Keratinocyte (primary cell): ENCODE results near the gene PSMD12. TPM values are rescaled to one million over a fixed set of nuclear protein-coding genes. Genes with fewer than 3 reads are reported as not detected.
"Not testable (repeated sequence)": the region's sequence is repeated elsewhere in the genome, so short reads cannot be mapped to it uniquely, and the experiment has no call there.

Experiments used
- DNase-seq: peaks from one replicate; pipeline ENCODE4 v3.0.0-alpha.2; 2011; ENCODE audit warnings: low read depth, missing footprints, low spot score
- FAIRE-seq: peaks from 2 replicates; lab custom pipeline; 2011; peaks lifted over from hg19 to GRCh38; lab: Jason Lieb, UNC
- H2AFZ ChIP-seq: 2 replicates; pipeline ENCODE4 v1.6.0; 2012; ENCODE audit warnings: low read length, control low read depth, inconsistent platforms; ENCODE audit not compliant: control insufficient read depth
- H3K27ac ChIP-seq: 2 replicates; pipeline ENCODE4 v1.5.1; 2011; ENCODE audit warnings: low read length; ENCODE audit not compliant: control insufficient read depth, insufficient read depth
- H3K27me3 ChIP-seq: 3 replicates; pipeline ENCODE4 v1.6.0; 2011; ENCODE audit warnings: low read length; ENCODE audit not compliant: control insufficient read depth, insufficient read depth; ENCODE audit errors: extremely low read depth
- H3K36me3 ChIP-seq, 2 experiments: 2 replicates in 1 of 2; 3 replicates in 1 of 2; pipeline ENCODE4 v1.5.1; 2011; ENCODE audit warnings: low read length in 2 of 2, mild to moderate bottlenecking in 1 of 2; ENCODE audit not compliant: control insufficient read depth in 2 of 2, insufficient read depth in 2 of 2; ENCODE audit errors: extremely low read depth in 1 of 2
- H3K4me1 ChIP-seq: 3 replicates; pipeline ENCODE4 v1.5.1; 2011; ENCODE audit warnings: low read length; ENCODE audit not compliant: control insufficient read depth, insufficient read depth; ENCODE audit errors: extremely low read depth
- H3K4me2 ChIP-seq: 3 replicates; pipeline ENCODE4 v1.6.0; 2011; ENCODE audit warnings: low read depth, low read length; ENCODE audit not compliant: control insufficient read depth, insufficient read depth; ENCODE audit errors: extremely low read depth
- H3K4me3 ChIP-seq, 3 experiments: fragments of 200-600 bp in 1 of 3; sonication (generic) in 1 of 3; 2 replicates in 2 of 3; 3 replicates in 1 of 3; pipeline ENCODE4 v1.5.1; 2011 to 2016; ENCODE audit warnings: low read length in 3 of 3, mild to moderate bottlenecking in 3 of 3, control low read depth in 2 of 3, inconsistent platforms in 1 of 3, low read depth in 1 of 3, mixed read lengths in 1 of 3, mixed run types in 1 of 3, moderate library complexity in 1 of 3; ENCODE audit not compliant: control insufficient read depth in 2 of 3, insufficient read depth in 2 of 3; ENCODE audit errors: extremely low read depth in 1 of 3
- H3K79me2 ChIP-seq: 2 replicates; pipeline ENCODE4 v1.6.0; 2012; ENCODE audit warnings: low read length; ENCODE audit not compliant: control insufficient read depth, insufficient read depth
- H3K9ac ChIP-seq: 3 replicates; pipeline ENCODE4 v1.6.0; 2011; ENCODE audit warnings: low read length; ENCODE audit not compliant: control insufficient read depth, insufficient read depth; ENCODE audit errors: extremely low read depth
- H3K9me1 ChIP-seq: 3 replicates; pipeline ENCODE4 v1.6.0; 2011; ENCODE audit warnings: low read length; ENCODE audit not compliant: control insufficient read depth, insufficient read depth; ENCODE audit errors: extremely low read depth
- H3K9me3 ChIP-seq: 2 replicates; pipeline ENCODE4 v1.5.1; 2012; ENCODE audit warnings: low read depth, low read length; ENCODE audit not compliant: control insufficient read depth
- H4K20me1 ChIP-seq: 3 replicates; pipeline ENCODE4 v1.6.0; 2011; ENCODE audit warnings: low read length; ENCODE audit not compliant: control insufficient read depth, insufficient read depth; ENCODE audit errors: extremely low read depth
- EZH2 ChIP-seq: IDR thresholded peaks from one replicate; pipeline ENCODE4 v1.6.1; 2012; ENCODE audit warnings: inconsistent platforms, mild to moderate bottlenecking, low read length, moderate library complexity
- dilution Hi-C: fragments of 300-500 bp; cut with MboI; formaldehyde crosslinking; loops from one replicate; pipeline ENCODE4 v1.7.0; 2020; ENCODE audit warnings: low sequenced_read_pairs; ENCODE audit not compliant: extremely low pct_ligation_motif_present
- polyA plus RNA-seq, 5 experiments: library from polyadenylated mRNA; depleted of rRNA in 3 of 5; stranded (reverse) in 3 of 5; stranded (forward) in 1 of 5; unstranded in 1 of 5; fragments of >200 nt; gene quantifications; 1 replicate in 1 of 5; 2 replicates in 3 of 5; 3 replicates in 1 of 5; pipeline versions ENCODE4 v1.2.1 to v1.2.3, GENCODE V29; 2011 to 2012; ENCODE audit warnings: missing spikeins in 2 of 5, low read depth in 1 of 5, low replicate concordance in 1 of 5
- TF ChIP-seq, protein P1 (sequence below), 3 experiments: IDR thresholded peaks in 1 of 3; conservative IDR thresholded peaks in 1 of 3; optimal IDR thresholded peaks in 1 of 3; 2 replicates in 2 of 3; 3 replicates in 1 of 3; pipeline versions ENCODE3 to v1.5.1; 2011; ENCODE audit warnings: low read length in 3 of 3, mild to moderate bottlenecking in 3 of 3, moderate library complexity in 2 of 3, control low read depth in 1 of 3, inconsistent platforms in 1 of 3; ENCODE audit not compliant: insufficient read depth in 2 of 3; ENCODE audit errors: extremely low read depth in 1 of 3

The PSMD12 gene
- polyA plus RNA-seq, 1 donor (not counting 4 experiments of a cell fraction or from before 2014, with no cell fraction given), result 68.4 TPM

- no peak overlapping the region for H3K27ac ChIP-seq
- H3K36me3 ChIP-seq, result peaks cover 1 to 6% of the 10 kb centered on the region in 2 experiments
- H3K9me1 ChIP-seq, result no peaks in the 10 kb centered on the region
- H3K9ac ChIP-seq, result no peak overlapping the region
- peaks cover 9% of the 10 kb centered on the region for H3K4me1 ChIP-seq
- no peak overlapping the region for H3K4me3 ChIP-seq
- no peak overlapping the region for H2AFZ ChIP-seq
- no peak for TF ChIP-seq EZH2
- TF ChIP-seq, protein P1, sequence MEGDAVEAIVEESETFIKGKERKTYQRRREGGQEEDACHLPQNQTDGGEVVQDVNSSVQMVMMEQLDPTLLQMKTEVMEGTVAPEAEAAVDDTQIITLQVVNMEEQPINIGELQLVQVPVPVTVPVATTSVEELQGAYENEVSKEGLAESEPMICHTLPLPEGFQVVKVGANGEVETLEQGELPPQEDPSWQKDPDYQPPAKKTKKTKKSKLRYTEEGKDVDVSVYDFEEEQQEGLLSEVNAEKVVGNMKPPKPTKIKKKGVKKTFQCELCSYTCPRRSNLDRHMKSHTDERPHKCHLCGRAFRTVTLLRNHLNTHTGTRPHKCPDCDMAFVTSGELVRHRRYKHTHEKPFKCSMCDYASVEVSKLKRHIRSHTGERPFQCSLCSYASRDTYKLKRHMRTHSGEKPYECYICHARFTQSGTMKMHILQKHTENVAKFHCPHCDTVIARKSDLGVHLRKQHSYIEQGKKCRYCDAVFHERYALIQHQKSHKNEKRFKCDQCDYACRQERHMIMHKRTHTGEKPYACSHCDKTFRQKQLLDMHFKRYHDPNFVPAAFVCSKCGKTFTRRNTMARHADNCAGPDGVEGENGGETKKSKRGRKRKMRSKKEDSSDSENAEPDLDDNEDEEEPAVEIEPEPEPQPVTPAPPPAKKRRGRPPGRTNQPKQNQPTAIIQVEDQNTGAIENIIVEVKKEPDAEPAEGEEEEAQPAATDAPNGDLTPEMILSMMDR (optimal IDR thresholded peaks at IDR 0.05 in 1 of 3, IDR thresholded peaks at IDR 0.05 in 1 of 3, conservative IDR thresholded peaks at IDR 0.05 in 1 of 3; ENCODE audit: extremely low read depth in 1 of 3, insufficient read depth in 2 of 3, low read length in 3 of 3), result no peak
- H4K20me1 ChIP-seq, result no peaks in the 10 kb centered on the region
- no peak overlapping the region for H3K4me2 ChIP-seq
- H3K9me3 ChIP-seq, result no peaks in the 10 kb centered on the region
- dilution Hi-C loops, result no loop called here
- H3K79me2 ChIP-seq, result no peaks in the 10 kb centered on the region
- DNase-seq (no peak), FAIRE-seq (no peak)
- H3K27me3 ChIP-seq, result no peaks in the 10 kb centered on the region
Observed at GRCh38 chr17:67335245-67335835, 31.0 kb downstream of the PSMD12 start.

GRCh38 chr17:67332162-67332508 lies 34.2 kb downstream of the PSMD12 start:
- H3K27ac ChIP-seq, H3K9me3 ChIP-seq, H3K27me3 ChIP-seq, FAIRE-seq, H3K4me2 ChIP-seq, H3K9me1 ChIP-seq, H3K79me2 ChIP-seq, H3K4me3 ChIP-seq, H2AFZ ChIP-seq, H4K20me1 ChIP-seq, H3K9ac ChIP-seq, dilution Hi-C loops, H3K4me1 ChIP-seq, H3K36me3 ChIP-seq, DNase-seq: not testable (repeated sequence)

- H3K9me3 ChIP-seq, DNase-seq, H3K79me2 ChIP-seq, H3K27me3 ChIP-seq, dilution Hi-C loops, H3K4me2 ChIP-seq, FAIRE-seq, H3K9me1 ChIP-seq, H3K36me3 ChIP-seq, H4K20me1 ChIP-seq, H2AFZ ChIP-seq, H3K27ac ChIP-seq, H3K4me3 ChIP-seq, H3K4me1 ChIP-seq, H3K9ac ChIP-seq: not testable (repeated sequence)
Observed at GRCh38 chr17:67331381-67332161, 34.8 kb downstream of the PSMD12 start.
